Mesenteric fat pad (tissue), 1 donor: ENCODE results near the gene EXOC6. TPM values are rescaled to one million over a fixed set of nuclear protein-coding genes. Genes with fewer than 3 reads are reported as not detected.

Experiments
- DNase-seq: peaks from one replicate; pipeline ENCODE4 v3.0.0-alpha.2; 2020; ENCODE audit warnings: low spot score
- total RNA-seq: library from RNA; stranded (reverse); fragmentation: NEBNext Ultra II Directional; extraction: Animal tissue kit (Norgen Biotek cat#: 25700); gene quantifications from one replicate; pipeline ENCODE4 v1.2.1, GENCODE V29; 2021
- donor health status: DM: yes; HTN: yes; CAD: no.

Gene EXOC6
- total RNA-seq, 1 donor from 2014 or later, result 12.3 TPM

GRCh38 chr10:93074597-93075368 lies 226.5 kb downstream of the EXOC6 start:
- DNase-seq, result no peak

- no peak for DNase-seq
These were observed 227.3 kb downstream of the EXOC6 start for GRCh38 chr10:93075369-93076221.

GRCh38 chr10:93076871-93077270 lies 228.6 kb downstream of the EXOC6 start:
- DNase-seq, result no peak

GRCh38 chr10:93077860-93078337 lies 229.6 kb downstream of the EXOC6 start:
- DNase-seq, result no peak

GRCh38 chr10:93079663-93080349 lies 231.5 kb downstream of the EXOC6 start:
- DNase-seq, result no peak

GRCh38 chr10:93080350-93081046 lies 232.2 kb downstream of the EXOC6 start:
- no peak for DNase-seq

GRCh38 chr10:93081318-93081717 lies 233.0 kb downstream of the EXOC6 start:
- DNase-seq, result no peak

- DNase-seq, result no peak
These were observed 233.5 kb downstream of the EXOC6 start for GRCh38 chr10:93081834-93082233.

GRCh38 chr10:93083743-93084539 lies 235.6 kb downstream of the EXOC6 start:
- DNase-seq, result no peak

- DNase-seq, result no peak
These were observed 237.0 kb downstream of the EXOC6 start for GRCh38 chr10:93085272-93085859.

GRCh38 chr10:93086289-93086688 lies 238.0 kb downstream of the EXOC6 start:
- DNase-seq, result no peak

- no peak for DNase-seq
These were observed 239.5 kb downstream of the EXOC6 start for GRCh38 chr10:93087846-93088245.

GRCh38 chr10:93088466-93088865 lies 240.1 kb downstream of the EXOC6 start:
- DNase-seq, result no peak

- no peak for DNase-seq
These were observed 242.3 kb downstream of the EXOC6 start for GRCh38 chr10:93090619-93091018.

- DNase-seq, result no peak
These were observed 243.6 kb downstream of the EXOC6 start for GRCh38 chr10:93091960-93092359.

GRCh38 chr10:93095225-93095624 lies 246.9 kb downstream of the EXOC6 start:
- no peak for DNase-seq

GRCh38 chr10:93096901-93097300 lies 248.6 kb downstream of the EXOC6 start:
- DNase-seq, result no peak

GRCh38 chr10:93097386-93097785 lies 249.1 kb downstream of the EXOC6 start:
- no peak for DNase-seq

- DNase-seq, result no peak
These were observed 250.5 kb downstream of the EXOC6 start for GRCh38 chr10:93098816-93099215.

- no peak for DNase-seq
These were observed 251.3 kb downstream of the EXOC6 start for GRCh38 chr10:93099670-93100069.
